ENCODE measurements around the gene DSG2.

Gene DSG2

DNA sequence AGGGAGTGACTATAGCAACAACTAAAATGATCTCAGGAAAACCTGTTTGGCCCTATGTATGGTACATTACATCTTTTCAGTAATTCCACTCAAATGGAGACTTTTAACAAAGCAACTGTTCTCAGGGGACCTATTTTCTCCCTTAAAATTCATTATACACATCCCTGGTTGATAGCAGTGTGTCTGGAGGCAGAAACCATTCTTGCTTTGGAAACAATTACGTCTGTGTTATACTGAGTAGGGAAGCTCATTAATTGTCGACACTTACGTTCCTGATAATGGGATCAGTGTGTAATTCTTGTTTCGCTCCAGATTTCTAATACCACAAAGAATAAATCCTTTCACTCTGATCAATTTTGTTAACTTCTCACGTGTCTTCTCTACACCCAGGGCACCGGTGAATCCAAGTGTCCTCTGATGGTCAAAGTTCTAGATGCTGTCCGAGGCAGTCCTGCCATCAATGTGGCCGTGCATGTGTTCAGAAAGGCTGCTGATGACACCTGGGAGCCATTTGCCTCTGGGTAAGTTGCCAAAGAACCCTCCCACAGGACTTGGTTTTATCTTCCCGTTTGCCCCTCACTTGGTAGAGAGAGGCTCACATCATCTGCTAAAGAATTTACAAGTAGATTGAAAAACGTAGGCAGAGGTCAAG is 94.7 kb downstream of the DSG2 start:
- DNase-seq, result no peak

GRCh38 chr18:31595121-31595771 is 97.3 kb downstream of the DSG2 start:
- DNase-seq, result no peak

GRCh38 chr18:31596081-31596872 is 98.3 kb downstream of the DSG2 start:
- DNase-seq, result no peak

DNA sequence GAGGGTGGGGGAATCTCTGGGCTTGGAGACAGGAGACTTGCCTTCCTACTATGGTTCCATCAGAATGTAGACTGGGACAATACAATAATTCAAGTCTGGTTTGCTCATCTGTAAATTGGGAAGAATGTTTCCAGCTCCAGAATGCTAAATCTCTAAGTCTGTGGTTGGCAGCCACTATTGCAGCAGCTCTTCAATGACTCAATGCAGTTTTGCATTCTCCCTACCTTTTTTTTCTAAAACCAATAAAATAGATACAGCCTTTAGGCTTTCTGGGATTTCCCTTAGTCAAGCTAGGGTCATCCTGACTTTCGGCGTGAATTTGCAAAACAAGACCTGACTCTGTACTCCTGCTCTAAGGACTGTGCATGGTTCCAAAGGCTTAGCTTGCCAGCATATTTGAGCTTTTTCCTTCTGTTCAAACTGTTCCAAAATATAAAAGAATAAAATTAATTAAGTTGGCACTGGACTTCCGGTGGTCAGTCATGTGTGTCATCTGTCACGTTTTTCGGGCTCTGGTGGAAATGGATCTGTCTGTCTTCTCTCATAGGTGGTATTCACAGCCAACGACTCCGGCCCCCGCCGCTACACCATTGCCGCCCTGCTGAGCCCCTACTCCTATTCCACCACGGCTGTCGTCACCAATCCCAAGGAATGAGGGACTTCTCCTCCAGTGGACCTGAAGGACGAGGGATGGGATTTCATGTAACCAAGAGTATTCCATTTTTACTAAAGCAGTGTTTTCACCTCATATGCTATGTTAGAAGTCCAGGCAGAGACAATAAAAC is 100.2 kb downstream of the DSG2 start:
- DNase-seq, result no peak

Measured in inflammatory macrophage (primary cell).